Endothelial cell of umbilical vein (primary cell): ENCODE data around the gene PRL.

Experiments used
- EZH2 ChIP-seq: IDR thresholded peaks from 2 replicates; pipeline ENCODE4 v1.6.1; 2012; ENCODE audit warnings: borderline replicate concordance, low read depth, mild to moderate bottlenecking, moderate library complexity, low read length, inconsistent platforms; ENCODE audit not compliant: severe bottlenecking
- POLR2A ChIP-seq: IDR thresholded peaks from 2 replicates; pipeline ENCODE4 v1.6.1; 2012; ENCODE audit warnings: low read depth, mild to moderate bottlenecking, control low read depth, low read length
- TF ChIP-seq, protein P1 (sequence below), 2 donors: IDR thresholded peaks; 1 replicate in 1 of 2; 2 replicates in 1 of 2; pipeline ENCODE4 v1.5.1; 2011; ENCODE audit warnings: low read length in 2 of 2, mild to moderate bottlenecking in 2 of 2, moderate library complexity in 2 of 2, control low read depth in 1 of 2, inconsistent platforms in 1 of 2, low read depth in 1 of 2; ENCODE audit not compliant: insufficient read depth in 1 of 2; ENCODE audit errors: extremely low read depth in 1 of 2

DNA sequence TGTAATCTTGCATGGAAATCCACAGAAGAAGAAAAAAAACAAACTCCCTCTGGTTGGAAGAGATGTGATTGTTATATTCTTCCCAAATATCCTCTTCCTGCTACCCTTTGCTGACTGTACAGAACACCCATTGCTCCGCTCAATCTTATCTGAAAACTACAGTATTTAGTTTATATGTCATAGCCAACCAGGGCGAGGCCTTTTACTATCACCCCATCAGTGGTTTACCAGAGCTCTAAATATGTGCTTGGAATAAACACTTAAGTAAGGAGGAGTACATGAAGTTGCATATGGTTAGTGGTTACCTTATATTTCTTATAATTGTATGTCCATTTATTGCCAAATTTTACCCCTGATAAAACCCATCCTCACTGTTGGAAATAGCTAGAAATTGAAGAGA, 12.2 kb downstream of the PRL start:
- TF ChIP-seq, protein P1, sequence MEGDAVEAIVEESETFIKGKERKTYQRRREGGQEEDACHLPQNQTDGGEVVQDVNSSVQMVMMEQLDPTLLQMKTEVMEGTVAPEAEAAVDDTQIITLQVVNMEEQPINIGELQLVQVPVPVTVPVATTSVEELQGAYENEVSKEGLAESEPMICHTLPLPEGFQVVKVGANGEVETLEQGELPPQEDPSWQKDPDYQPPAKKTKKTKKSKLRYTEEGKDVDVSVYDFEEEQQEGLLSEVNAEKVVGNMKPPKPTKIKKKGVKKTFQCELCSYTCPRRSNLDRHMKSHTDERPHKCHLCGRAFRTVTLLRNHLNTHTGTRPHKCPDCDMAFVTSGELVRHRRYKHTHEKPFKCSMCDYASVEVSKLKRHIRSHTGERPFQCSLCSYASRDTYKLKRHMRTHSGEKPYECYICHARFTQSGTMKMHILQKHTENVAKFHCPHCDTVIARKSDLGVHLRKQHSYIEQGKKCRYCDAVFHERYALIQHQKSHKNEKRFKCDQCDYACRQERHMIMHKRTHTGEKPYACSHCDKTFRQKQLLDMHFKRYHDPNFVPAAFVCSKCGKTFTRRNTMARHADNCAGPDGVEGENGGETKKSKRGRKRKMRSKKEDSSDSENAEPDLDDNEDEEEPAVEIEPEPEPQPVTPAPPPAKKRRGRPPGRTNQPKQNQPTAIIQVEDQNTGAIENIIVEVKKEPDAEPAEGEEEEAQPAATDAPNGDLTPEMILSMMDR (IDR thresholded peaks at IDR 0.05; ENCODE audit: extremely low read depth in 1 of 2, insufficient read depth in 1 of 2, low read depth in 1 of 2, low read length in 2 of 2), result no peak
- no peak for TF ChIP-seq EZH2
- no peak for TF ChIP-seq POLR2A
